Thymus (tissue), 11 donors: ENCODE results near the gene TRAF1. TPM values are rescaled to one million over a fixed set of nuclear protein-coding genes. Genes with fewer than 3 reads are reported as not detected.

ENCODE experiments used
- DNase-seq, 9 donors: peaks; one replicate each; pipeline ENCODE4 v3.0.0-alpha.2; 2013; ENCODE audit warnings: low spot score in 9 of 9, low read depth in 6 of 9, missing footprints in 1 of 9
- H3K27ac ChIP-seq, 2 donors: one replicate each; pipeline ENCODE4 v1.5.1; 2013; ENCODE audit warnings: control low read depth in 1 of 2, low read depth in 1 of 2, low read length in 1 of 2, mild to moderate bottlenecking in 1 of 2, moderate library complexity in 1 of 2
- H3K27me3 ChIP-seq, 2 donors: one replicate each; pipeline ENCODE4 v1.5.1; 2013; ENCODE audit warnings: low read length in 1 of 2; ENCODE audit not compliant: control insufficient read depth in 2 of 2, insufficient read depth in 1 of 2
- H3K36me3 ChIP-seq, 2 donors: one replicate each; pipeline ENCODE4 v1.5.1; 2013; ENCODE audit warnings: low read length in 1 of 2, mild to moderate bottlenecking in 1 of 2, moderate library complexity in 1 of 2; ENCODE audit not compliant: control insufficient read depth in 2 of 2, insufficient read depth in 2 of 2
- H3K4me1 ChIP-seq, 2 donors: one replicate each; pipeline ENCODE4 v1.5.1; 2013; ENCODE audit warnings: low read length in 2 of 2; ENCODE audit not compliant: control insufficient read depth in 2 of 2, insufficient read depth in 2 of 2
- H3K4me3 ChIP-seq, 2 donors: one replicate each; pipeline ENCODE4 v1.5.1; 2013; ENCODE audit warnings: low read length in 2 of 2, control low read depth in 1 of 2, mild to moderate bottlenecking in 1 of 2
- H3K9me3 ChIP-seq, 2 donors: one replicate each; pipeline ENCODE4 v1.5.1; 2013; ENCODE audit warnings: low read length in 1 of 2, mild to moderate bottlenecking in 1 of 2; ENCODE audit not compliant: control insufficient read depth in 2 of 2, insufficient read depth in 1 of 2
- WGBS: extraction: QIAGEN DNeasy Blood & Tissue Kit; methylation state at CpG from one replicate; pipeline ENCODE4 v1.1.7; 2013; 5-methylcytosine and 5-hydroxymethylcytosine counted together
- polyA plus RNA-seq: library from polyadenylated mRNA; stranded (reverse); fragments of 200-250 nt; gene quantifications from one replicate; pipeline ENCODE4 v1.2.3, GENCODE V29; 2013
- total RNA-seq: library from RNA; stranded (reverse); fragments of 120-200 nt; gene quantifications from one replicate; pipeline ENCODE4 v1.2.4, GENCODE V29; 2013
- donor health status: healthy.

TRAF1 gene
- total and polyA plus RNA-seq, 2 donors, result 21.7 TPM

GRCh38 chr9:120879446-120879845, 47.1 kb downstream of the TRAF1 start:
- no peaks in the 10 kb centered on the region for H3K9me3 ChIP-seq
- peak in 1 of 9 donors; percentile 29 for DNase-seq
- H3K36me3 ChIP-seq, result peaks cover 0 to 7% of the 10 kb centered on the region in 2 donors
- H3K4me3 ChIP-seq, result no peak overlapping the region
- peak overlapping the region; percentile 85 to 96 for H3K27ac ChIP-seq
- H3K4me1 ChIP-seq, result peaks cover 28 to 60% of the 10 kb centered on the region in 2 donors
- no peaks in the 10 kb centered on the region for H3K27me3 ChIP-seq
- 23% methylated on average over 6 of the region's 6 CpGs for WGBS

- Histone ChIP-seq H3K27me3 (no peaks in the 10 kb centered on the region), H3K9me3 (no peaks in the 10 kb centered on the region), H3K4me1 (peaks cover 28 to 67% of the 10 kb centered on the region in 2 donors), H3K4me3 (peak overlapping the region; percentile 71 to 77), H3K36me3 (peaks cover 10 to 17% of the 10 kb centered on the region in 2 donors), H3K27ac (peak overlapping the region; percentile 96 to 99)
- WGBS, result 83% methylated on average over 8 of the region's 8 CpGs
- peak in 1 of 9 donors; percentile 60 for DNase-seq
These were observed 48.1 kb downstream of the TRAF1 start for GRCh38 chr9:120878188-120879130.

GRCh38 chr9:120877276-120878034, 49.1 kb downstream of the TRAF1 start:
- Histone ChIP-seq H3K4me1 (peaks cover 23 to 66% of the 10 kb centered on the region in 2 donors), H3K27me3 (no peaks in the 10 kb centered on the region), H3K27ac (peak overlapping the region; percentile 96 to 99), H3K9me3 (no peaks in the 10 kb centered on the region), H3K36me3 (peaks cover 15 to 27% of the 10 kb centered on the region in 2 donors), H3K4me3 (peak overlapping the region; percentile 71 to 77)
- peak in 2 of 9 donors; percentile 63 to 80 for DNase-seq
- WGBS, result 2% methylated on average over 63 of the region's 63 CpGs

GRCh38 chr9:120876842-120877240, 49.8 kb downstream of the TRAF1 start, which contains the start of gene PHF19:
PHF19 (minus strand) TSS chr9:120877188; CDS start chr9:120874741, 2,447 bp downstream.
- Histone ChIP-seq H3K36me3 (peaks cover 19 to 33% of the 10 kb centered on the region in 2 donors), H3K9me3 (no peaks in the 10 kb centered on the region), H3K4me3 (peak within 1 kb of the TSS; percentile 71 to 77), H3K27me3 (no peaks in the 10 kb centered on the region), H3K27ac (peak within 1 kb of the TSS; percentile 96 to 99), H3K4me1 (peaks cover 23 to 62% of the 10 kb centered on the region in 2 donors)
- under 1% methylated on average over 44 of the region's 45 CpGs for WGBS
- DNase-seq, result no peak

GRCh38 chr9:120875954-120876841, 50.4 kb downstream of the TRAF1 start:
- Histone ChIP-seq H3K4me1 (peaks cover 23 to 57% of the 10 kb centered on the region in 2 donors), H3K27ac (peak overlapping the region; percentile 93 to 99), H3K4me3 (peak overlapping the region; percentile 71 to 77), H3K9me3 (no peaks in the 10 kb centered on the region), H3K27me3 (no peaks in the 10 kb centered on the region), H3K36me3 (peaks cover 19 to 34% of the 10 kb centered on the region in 2 donors)
- peak in 3 of 9 donors; percentile 69 to 87 (median 70) for DNase-seq
- 3% methylated on average over 65 of the region's 65 CpGs for WGBS

GRCh38 chr9:120875643-120875953, 51.0 kb downstream of the TRAF1 start:
- Histone ChIP-seq H3K27me3 (no peaks in the 10 kb centered on the region), H3K36me3 (peaks cover 19 to 39% of the 10 kb centered on the region in 2 donors), H3K4me3 (peak overlapping the region; percentile 71 to 77), H3K4me1 (peaks cover 23 to 57% of the 10 kb centered on the region in 2 donors), H3K27ac (peak overlapping the region; percentile 93 to 99), H3K9me3 (no peaks in the 10 kb centered on the region)
- 66% methylated on average over 7 of the region's 7 CpGs for WGBS
- no peak for DNase-seq

GRCh38 chr9:120875195-120875565, 51.4 kb downstream of the TRAF1 start:
- no peaks in the 10 kb centered on the region for H3K9me3 ChIP-seq
- H3K27me3 ChIP-seq, result no peaks in the 10 kb centered on the region
- no peak for DNase-seq
- H3K36me3 ChIP-seq, result peaks cover 23 to 43% of the 10 kb centered on the region in 2 donors
- peak overlapping the region in 1 of 2 donors; percentile 77 for H3K4me3 ChIP-seq
- peak overlapping the region; percentile 93 to 99 for H3K27ac ChIP-seq
- WGBS, result 95% methylated on average over 4 of the region's 4 CpGs
- peaks cover 21 to 60% of the 10 kb centered on the region in 2 donors for H3K4me1 ChIP-seq
